Ammon's horn (tissue), 1 donor: Measurements from ENCODE around the gene OPCML.

ENCODE experiments used
- DNase-seq: peaks from one replicate; pipeline ENCODE4 v3.0.0-alpha.2; 2016; ENCODE audit warnings: low spot score

Gene OPCML

DNA sequence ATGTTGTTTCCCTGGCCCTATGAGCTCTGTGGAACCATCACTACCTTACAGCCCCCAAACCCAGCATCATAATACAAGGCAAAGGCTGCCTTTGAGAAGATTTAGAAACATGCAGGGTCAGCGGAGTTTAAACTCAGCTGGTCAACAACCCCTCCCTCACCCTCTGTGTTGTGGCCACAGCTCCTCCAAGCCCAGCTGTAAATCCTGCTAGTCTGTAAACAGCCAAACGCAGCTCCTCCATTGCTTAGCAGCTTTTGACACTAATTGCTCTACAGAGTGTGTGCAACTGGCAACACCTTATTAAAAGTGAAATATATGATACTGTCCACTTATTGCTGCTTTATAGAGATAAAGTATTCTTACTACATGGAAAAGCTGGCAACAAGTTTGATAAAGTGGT, 29.1 kb downstream of the OPCML start:
- no peak for DNase-seq

DNA sequence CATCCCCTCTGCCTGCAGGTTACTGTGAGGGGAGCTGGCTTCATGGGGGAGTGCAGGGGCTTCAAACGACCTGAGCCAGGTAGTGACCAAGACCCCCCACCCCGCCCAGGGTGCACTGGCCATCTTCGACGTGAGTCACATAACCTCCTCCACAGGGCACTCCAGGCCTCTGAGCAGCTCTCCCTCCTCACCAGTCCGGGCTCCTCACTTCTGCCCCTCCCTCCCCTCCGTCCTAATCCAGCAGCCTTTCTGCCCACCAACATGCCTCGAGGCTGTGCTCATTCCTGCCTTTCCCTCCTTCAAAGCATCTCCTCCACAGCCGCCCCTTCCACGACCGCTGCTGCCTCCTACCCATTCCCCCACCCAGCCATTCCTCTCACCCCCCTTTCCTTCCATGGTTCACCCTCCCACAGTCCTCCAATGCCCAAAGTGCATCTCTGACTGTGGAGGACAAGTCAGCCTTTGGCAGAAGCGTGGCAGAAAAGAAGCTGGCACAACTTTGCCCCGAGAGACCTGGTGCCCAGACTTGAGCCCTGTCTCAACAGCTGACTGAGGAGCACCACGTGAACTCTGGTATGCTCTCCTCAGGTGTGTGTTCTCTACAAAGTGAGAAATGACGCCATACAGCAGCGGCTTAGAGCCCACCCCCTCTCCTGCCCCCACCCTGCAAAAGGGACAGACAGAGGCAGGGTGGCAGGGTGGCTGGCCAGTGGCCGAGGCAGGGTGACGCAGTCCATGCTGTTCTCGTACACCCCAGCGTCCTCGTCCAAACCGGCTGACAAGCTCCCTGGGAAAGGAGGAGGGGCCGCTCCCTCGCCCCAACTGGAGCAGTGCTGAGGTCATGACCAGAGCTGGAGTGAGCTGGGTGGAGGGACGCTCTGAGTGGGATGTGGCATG, 30.4 kb downstream of the OPCML start:
- DNase-seq, result no peak

DNA sequence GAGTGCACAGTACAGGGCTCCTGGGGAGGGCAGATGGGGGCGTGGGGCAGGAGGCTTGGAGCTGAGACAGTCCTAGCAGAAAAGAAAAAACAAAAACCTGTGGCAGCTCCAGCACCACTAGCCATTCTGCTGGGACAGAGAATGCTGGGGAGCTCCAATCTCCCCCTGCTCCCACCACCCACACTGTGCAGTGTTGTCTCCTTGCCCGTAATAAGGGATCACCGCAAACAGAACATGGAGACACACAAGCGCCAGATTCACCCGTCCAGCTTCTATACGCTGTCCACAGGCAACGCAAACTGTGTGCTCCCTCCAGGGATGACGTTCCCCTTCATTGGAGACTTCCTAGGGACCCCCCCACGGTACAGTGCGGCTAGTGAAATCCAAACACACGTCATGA, 31.4 kb downstream of the OPCML start:
- no peak for DNase-seq

DNA sequence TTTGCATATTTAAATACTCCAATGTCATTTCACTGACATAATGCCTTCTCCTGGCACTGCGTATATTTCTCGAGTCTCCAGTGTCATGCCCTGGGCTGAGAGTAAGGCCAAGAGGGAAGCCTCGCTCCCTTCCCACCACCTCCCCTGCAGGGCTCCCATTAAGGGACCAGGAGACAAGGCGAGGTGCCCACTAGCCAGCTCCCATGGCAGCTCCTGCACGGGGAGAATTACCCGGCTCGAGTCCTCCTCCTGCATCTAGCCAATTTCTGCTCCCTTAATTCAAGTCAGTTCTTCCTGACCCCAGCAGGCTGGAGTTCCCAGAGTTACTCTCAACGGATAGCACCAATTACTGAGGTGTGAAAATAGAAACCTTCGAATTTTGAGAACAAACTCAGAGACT, 31.9 kb downstream of the OPCML start:
- no peak for DNase-seq

DNA sequence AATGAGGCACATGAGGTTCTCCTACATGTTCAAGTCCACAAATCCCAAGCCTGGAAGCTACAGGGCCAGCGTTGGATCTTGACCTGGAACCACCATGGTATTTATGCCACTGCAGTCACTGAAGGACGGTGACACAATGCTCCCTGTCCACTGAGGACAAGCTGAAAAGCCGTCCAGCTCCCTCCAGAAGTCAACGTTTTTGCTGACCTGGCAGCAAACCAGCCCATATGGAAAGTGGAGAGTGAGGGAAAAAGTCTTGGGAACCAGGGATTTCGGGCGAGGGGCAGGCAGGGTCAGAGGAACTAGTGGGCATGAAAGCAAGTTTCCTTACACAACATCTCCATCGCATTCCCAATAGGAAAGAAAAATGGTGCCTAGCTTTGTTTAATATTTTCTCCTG, 33.3 kb downstream of the OPCML start:
- DNase-seq, result no peak

DNA sequence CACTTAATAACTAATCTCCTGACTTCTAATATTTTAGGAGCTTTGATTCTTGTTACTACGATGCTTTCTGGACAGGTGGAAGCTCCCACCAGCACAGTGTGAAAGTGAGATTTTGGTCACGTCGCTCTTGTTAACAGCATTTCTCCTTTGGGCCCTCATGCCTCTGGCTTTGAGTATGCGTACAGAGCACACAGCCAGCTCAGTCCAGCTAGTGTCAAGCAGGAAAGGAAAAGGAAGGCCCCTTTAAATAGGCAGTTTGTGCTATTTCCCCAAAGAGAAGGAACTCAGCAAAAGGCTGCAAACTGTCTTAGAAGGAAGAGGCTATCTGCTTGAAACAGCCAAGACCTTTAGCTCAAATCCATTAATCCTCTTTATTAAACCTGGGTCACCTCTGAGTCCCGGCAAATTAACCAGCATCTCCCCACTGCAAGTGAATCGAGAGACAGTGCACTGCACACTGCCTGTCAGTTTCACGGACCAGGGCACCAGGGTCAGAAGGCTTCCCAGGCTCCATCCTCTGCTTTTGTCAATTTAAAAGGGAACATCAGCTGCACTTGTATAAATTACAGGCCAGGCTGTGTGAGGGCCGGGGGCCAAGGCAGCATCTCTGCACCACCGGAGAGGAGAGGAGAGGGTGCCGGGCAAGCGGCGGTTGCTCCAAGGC, 34.7 kb downstream of the OPCML start:
- no peak for DNase-seq

DNA sequence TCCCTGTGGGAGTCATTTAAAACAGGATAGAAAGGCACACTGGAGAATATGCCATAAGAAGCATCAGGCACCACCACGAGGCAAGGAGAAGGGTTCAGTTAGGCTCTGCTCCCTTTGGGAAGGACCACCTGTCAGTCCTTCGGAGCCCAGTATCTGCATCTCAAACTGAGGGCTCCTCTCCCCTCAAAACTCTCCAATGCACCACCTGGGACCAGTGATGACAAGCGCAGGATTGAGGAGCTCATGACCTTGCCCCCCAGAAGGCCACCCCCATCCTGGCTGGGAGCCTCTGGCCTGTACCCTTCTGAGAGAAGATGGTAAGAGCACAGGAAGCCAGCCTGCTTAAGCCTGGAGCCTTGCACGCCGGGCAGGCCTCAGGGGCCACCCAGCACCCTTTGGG, 39.4 kb downstream of the OPCML start:
- no peak for DNase-seq

DNA sequence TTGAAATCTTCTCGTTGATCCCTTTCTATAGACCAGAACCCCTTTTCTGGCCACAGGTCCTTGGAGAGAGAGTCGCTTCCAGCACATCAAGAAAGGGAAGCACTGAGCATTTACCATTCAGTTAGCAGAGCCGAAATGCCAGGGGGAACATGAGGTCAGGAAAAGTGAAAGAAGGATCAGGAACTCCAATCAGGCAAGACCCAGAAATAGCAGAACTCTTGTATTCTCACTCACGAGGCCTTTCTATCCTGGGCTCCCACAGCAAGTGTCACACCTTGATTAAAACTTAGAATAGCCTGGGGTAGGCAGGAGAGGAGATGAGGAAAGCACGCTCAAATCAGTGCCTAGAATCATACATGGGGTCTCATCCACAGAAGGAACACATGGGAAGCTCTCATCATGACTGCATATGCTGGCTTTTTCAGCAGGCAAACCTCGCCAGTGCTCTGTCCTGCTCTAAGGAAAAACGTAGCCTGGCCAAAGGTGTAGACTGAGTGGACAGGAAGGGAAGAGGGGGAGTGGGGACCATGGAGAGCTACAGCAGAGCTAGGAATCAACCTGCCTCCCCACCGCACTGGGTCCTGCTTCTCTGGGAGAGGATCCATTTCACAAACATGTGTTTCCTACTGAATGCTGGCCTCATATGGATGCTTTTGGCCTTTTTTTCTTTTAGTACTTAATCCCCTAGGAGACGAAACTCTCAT, 40.5 kb downstream of the OPCML start:
- DNase-seq, result no peak

DNA sequence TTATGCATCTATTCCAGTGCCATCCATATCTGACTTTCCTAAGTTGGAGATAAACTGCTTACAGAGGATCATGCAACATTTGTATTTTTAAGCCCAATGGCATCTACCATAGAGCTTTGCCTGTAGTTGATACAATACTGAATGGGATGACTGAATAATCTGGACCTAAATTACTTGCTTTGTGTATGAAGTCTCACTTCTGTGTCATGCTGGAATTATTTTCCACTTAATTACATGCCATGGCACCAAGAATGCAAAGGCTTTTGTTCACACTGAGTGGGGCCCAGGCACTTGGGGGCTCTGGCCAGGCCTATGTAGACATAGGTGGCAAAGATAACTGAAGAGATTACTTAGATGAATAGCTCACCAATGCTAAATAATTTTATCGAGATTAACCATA, 51.6 kb downstream of the OPCML start:
- no peak for DNase-seq

DNA sequence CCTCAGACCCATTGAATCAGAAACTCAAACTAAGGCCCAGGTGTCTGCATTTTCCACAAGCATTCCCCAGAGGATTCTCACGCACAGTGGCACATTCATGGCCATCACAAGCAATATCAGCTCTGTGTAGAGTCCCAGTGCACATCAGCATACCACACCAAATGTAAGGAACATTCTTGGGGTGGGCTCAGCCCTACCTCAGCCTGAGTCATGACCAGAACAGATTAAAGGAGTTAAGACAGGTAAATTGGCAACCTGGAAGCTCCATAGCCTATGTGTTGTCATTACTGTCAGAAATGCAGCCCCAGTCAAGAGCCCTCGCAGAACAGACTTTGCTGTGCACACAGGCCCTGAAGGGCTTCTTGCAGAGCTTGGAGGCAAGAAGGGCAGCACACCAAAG, 53.1 kb downstream of the OPCML start:
- DNase-seq, result no peak

DNA sequence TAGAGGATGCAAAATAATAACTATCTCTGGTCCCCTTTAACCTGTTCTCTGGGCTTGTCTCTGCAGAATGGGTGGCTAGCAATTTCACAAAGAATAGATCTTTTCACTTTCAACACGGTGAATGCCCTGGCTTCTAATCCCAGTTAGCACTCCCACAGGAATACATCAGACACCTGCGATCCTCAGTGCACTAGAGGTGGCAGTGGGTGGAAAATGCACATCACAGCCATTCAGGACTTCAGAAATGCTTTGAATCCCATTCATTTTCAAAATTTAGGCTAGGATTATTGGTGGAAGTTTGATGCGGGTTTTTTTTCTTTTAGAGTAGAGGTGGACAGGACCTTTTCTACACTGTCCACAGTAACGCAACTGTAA, 55.1 kb downstream of the OPCML start:
- DNase-seq, result no peak

DNA sequence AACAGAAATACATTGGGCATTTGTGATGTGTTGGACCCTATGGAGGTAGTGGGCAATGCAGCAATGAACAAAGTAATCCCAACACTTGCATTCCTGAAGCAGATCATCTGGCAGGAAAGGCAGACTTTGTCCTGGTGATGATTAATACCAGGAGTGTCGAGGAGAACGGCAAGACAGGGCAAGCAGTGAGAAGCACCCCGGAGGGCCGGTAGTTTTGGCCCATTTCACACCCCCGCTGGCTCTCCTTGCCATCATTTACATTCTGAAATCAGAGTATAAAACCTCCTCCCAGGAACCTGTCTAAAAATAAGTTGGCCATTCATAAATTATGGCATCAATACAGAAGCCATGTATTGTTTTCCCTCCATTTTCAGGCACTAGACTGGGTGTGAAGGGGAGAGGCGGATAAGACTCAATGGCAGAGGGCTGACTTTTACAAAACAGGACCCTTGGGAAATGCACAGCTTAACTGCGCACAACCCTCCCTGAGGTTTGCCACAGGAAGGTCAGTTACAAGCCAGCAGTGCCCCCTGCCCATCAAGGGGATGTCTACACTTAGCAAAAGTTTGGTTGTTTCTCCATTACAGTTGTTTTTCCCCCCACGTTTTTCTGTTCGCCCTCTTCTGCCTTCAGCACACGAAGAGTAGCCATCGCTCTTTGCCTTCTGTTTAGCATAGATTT, 55.6 kb downstream of the OPCML start:
- DNase-seq, result no peak

DNA sequence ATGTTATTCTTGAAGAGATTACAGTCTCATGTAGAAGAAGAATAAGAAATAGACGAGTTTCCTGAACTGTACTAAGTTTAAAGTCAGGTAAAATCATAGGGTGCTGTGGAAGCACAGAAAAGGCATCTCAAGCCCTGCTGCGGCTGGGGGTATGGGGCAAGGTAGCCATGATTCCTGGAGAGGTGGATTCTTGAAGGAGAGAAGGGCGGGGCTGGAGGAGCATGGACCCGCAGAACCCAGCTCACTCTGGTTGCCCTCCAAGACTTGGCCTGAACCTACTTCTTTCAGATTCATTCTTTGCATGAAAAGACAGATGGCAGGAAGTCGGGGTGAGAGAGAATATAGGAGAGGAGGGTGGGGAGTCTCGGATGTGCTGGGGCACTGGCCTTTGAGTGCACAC, 57.8 kb downstream of the OPCML start:
- DNase-seq, result no peak

DNA sequence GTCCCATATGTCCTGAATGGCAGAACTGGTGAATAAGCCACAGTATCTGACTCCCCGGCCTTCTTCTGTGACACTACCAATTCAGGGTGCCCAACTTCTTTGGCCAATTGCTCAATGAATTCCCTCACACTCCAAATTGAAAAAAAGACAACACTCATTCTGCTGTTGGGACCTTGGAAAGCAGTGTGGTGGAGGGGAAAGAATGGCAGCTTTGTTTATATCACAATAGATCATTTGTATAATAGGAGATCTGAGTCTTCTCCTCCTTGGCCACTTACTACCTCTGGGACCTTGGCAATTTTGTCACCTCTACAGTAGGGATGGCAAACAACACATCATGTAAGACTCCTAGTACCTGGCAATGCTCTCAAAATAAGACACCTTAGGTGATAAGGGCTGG, 64.6 kb downstream of the OPCML start:
- DNase-seq, result peak; percentile 21

DNA sequence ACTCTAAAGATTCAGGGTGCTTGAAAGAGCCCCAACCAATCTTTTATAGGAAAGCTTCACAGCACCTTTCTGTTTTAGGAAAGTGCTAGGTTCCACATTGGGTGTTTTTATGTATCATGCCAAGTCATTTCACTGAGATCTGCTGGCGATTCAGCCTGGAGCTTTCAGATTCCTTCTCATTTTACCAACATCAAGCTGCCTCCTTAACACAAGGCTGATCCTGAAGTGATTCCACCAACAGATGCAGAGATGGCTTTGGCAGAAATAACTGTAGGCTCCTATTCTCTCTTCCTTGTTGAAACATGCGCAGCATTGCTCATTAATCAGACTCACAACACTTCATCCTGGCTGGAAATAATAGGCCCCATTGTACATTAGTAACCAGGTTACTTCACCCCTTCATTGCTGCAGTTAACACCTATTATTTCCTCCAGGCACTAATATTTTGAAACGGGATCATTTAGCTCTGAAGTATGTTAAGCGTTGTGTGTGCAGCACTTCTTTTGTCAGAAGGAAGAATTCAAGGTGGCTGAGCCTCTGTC, 89.0 kb downstream of the OPCML start:
- peak; percentile 27 for DNase-seq

DNA sequence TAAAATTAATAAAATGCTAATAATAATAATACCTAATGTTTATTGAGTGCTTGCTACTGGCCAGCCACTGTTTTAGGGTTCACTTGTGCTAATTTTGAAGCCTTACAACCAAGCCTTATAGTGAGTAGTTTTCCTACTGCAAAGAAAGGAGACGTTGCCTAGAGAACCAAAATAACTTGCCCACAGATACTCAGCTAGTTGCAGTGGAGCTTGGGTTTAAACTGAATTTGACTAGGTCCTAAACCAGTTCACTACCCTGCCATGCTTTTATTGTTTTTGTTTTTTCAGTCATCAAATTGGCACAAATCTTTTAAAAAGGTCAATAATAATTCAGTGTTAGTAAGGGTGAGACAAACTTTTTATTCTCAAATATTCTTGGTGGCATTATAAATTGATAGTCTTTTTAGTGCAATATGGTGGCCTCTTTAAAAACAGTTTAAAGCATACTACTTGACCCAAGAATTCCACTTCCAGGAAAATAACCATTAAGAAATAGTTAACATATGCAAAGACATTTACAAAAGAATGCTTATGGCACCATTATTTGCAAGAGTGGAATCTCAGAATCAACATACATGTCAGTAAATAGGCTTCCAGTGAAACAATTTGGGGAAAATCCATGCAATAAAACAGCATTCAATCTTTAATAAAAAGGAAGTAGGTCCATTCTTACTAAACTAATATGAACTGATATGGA, 90.2 kb downstream of the OPCML start:
- DNase-seq, result no peak

DNA sequence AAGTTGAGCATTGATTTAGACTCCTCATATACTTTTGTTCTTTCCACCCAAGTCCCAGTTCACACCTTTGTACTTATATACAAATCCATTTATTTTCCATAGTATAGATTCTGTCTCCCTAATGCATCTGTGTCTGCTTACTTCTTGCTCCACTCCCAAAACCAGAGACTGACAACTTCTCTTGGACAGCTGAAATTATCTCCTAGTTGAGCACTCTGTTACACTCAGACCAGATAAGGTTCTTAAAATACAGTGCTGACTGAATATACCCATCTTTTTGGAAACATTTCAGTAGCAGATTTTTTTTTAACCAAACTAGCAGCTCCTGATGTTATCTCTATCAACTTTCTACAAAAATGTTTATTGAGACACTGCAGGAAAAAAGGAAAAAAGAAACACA, 106.3 kb downstream of the OPCML start:
- no peak for DNase-seq

DNA sequence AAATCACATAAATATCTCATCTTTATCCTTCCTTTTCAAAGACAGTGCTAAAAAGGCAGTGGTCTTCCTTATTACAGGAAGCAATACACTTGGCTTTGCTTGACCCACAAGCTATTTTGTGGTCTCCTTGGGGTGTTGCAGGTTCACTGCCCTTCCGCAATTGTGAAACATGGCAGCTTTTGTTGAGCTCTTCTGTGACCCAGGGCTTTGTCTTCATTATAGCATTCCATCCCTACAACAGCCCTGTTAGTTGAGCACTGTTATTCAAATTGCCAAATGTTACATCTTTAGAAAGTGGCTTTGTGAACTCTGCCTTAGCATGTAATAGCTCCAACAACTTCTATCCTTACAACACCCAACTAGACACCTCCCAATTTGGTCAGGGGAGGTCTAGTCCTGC, 107.1 kb downstream of the OPCML start:
- DNase-seq, result no peak

DNA sequence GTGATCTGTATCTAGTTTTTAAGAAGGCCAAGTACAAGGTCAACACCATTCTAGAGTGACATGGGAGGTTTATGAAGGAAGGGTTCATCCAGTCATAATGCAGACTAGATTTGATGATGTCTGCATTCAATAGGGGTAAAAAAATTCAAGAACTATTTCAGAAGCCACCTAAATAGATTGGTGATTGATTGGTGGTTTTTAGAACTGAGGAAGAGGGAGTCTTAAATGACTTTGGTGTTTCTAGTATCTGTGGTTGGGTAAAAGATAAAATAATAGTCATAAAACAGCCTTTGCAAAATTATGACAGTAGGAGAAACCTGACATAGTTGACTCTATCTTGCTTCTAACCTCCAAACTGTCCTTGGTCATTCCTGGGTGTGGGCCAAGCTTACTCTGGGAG, 114.1 kb downstream of the OPCML start:
- no peak for DNase-seq

DNA sequence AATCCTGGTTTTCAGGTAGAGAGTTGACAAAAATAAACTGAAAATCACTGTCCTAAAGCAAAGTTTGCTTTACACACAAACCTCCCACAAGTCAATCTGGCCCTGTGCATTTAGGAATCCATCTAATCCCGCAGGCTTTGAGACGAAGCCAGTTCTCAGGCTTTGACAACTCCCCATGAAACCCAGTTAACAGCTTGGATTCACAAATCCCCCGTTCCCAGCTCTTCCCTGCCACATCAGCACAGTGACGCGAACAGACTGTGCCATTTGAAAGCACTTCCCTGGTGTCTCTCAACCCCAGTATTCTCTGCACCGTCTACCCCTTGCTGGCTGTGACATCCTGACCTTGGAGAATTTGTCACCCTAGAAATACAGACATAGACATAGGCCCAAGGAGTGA, 117.8 kb downstream of the OPCML start:
- peak; percentile 57 for DNase-seq

DNA sequence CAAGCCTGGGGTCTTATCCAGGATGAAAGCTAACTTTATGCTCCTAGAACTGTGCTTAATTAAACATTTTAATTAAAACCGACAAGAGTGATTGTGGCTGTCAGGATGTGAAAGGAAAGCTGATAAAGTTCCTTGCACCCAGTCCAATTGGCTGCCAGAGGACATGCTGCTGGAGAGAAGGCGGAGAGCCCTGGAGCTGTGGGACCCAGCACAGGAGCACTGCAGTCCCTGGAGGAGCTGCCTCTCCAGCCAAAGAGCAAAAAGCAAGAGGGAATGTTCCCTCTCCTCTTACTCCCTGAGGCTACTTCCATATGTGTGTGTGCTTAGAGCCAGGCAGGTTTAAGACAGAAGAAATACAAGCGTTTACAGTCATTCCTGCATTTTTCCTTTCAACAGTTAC, 118.6 kb downstream of the OPCML start:
- DNase-seq, result no peak

DNA sequence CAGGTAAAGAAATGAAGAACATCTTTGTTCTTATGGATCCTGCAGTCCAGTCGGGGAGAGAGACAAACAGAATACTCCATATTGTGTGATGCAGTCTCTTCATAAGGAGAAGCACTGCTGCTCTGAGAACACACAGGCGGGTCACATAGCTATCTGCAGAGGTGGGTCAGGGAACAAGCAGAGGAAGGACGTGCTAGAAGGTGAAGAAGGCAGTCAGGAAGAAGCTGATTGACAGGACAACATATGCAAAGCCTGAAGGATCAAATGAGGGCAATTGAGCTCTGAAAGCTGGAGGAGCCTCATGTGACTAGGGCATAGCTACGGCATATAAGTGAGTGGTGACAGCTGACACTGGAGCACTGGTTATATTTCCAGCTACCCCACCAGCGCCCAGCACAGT, 122.5 kb downstream of the OPCML start:
- no peak for DNase-seq
